WTC11 (cell line): Measurements from ENCODE around the gene BRICD5. TPM values are rescaled to one million over a fixed set of nuclear protein-coding genes. Genes with fewer than 3 reads are reported as not detected.

Experiments used
- ATAC-seq: fragments of 200-7000 bp; cut with Tn5 transposase; 2 replicates; pipeline ENCODE4 v1.10.0; 2021; ENCODE audit warnings: mild to moderate bottlenecking, moderate library complexity
- CTCF ChIA-PET: fragments of 300-600 bp; sonication (Branson Sonifier 250); formaldehyde crosslinking; loops from one replicate; lab custom pipeline; 2021; ENCODE audit warnings: antibody characterized with exemption; lab: Charles Lee
- POLR2A ChIA-PET: fragments of 350-600 bp; sonication (Branson Sonifier 250); formaldehyde crosslinking; loops from one replicate; lab custom pipeline; 2021; ENCODE audit warnings: antibody characterized with exemption; lab: Charles Lee
- DNase-seq: peaks from one replicate; pipeline ENCODE4 v3.0.0; 2021; ENCODE audit warnings: low spot score
- H3K27ac Mint-ChIP-seq: 2 replicates; pipeline ENCODE4 v1.8.0; 2021; ENCODE audit warnings: mixed read lengths
- H3K27me3 Mint-ChIP-seq: 2 replicates; pipeline ENCODE4 v1.8.0; 2021; ENCODE audit warnings: low read depth, mild to moderate bottlenecking, moderate library complexity, mixed read lengths
- H3K36me3 Mint-ChIP-seq: 2 replicates; pipeline ENCODE4 v1.8.0; 2021; ENCODE audit warnings: mixed read lengths
- H3K4me1 Mint-ChIP-seq: 2 replicates; pipeline ENCODE4 v1.8.0; 2022; ENCODE audit warnings: mixed read lengths
- H3K4me3 Mint-ChIP-seq: 2 replicates; pipeline ENCODE4 v1.8.0; 2021; ENCODE audit warnings: mild to moderate bottlenecking, moderate library complexity, mixed read lengths
- H3K9me3 Mint-ChIP-seq: 2 replicates; pipeline ENCODE4 v1.8.0; 2021; ENCODE audit warnings: mixed read lengths
- AR ChIP-seq: fragments of 250-450 bp; sonication (Bioruptor Pico); IDR thresholded peaks from 2 replicates; pipeline ENCODE4 v1.9.0; 2021; ENCODE audit warnings: mild to moderate bottlenecking
- CBFB ChIP-seq: sonication (generic); formaldehyde crosslinking; IDR thresholded peaks from 2 replicates; pipeline ENCODE4 v1.8.1; 2022; ENCODE audit warnings: mild to moderate bottlenecking, low read depth, missing genetic modification reagents
- E2F5 ChIP-seq: sonication (generic); formaldehyde crosslinking; IDR thresholded peaks from 2 replicates; pipeline ENCODE4 v1.8.1; 2022; ENCODE audit warnings: mild to moderate bottlenecking, moderate library complexity, missing genetic modification reagents
- GABPB1 ChIP-seq: sonication (generic); formaldehyde crosslinking; IDR thresholded peaks from 2 replicates; pipeline ENCODE4 v1.8.1; 2023; ENCODE audit warnings: mild to moderate bottlenecking, missing genetic modification reagents
- KAT7 ChIP-seq: sonication (generic); formaldehyde crosslinking; IDR thresholded peaks from 2 replicates; pipeline ENCODE4 v1.8.1; 2023; ENCODE audit warnings: missing genetic modification reagents, mild to moderate bottlenecking, borderline replicate concordance
- MAX ChIP-seq: sonication (generic); formaldehyde crosslinking; IDR thresholded peaks from 2 replicates; pipeline ENCODE4 v1.8.0; 2022; ENCODE audit warnings: mild to moderate bottlenecking, missing genetic modification reagents
- NFE2L1 ChIP-seq: sonication (generic); formaldehyde crosslinking; IDR thresholded peaks from 2 replicates; pipeline ENCODE4 v1.8.1; 2023; ENCODE audit warnings: missing genetic modification reagents
- NFYB ChIP-seq: sonication (generic); formaldehyde crosslinking; conservative IDR thresholded peaks from 2 replicates; pipeline ENCODE4 v1.8.0; 2022; ENCODE audit warnings: low read depth, missing genetic modification reagents
- RORB ChIP-seq: fragments of 250-450 bp; sonication (Bioruptor Pico); IDR thresholded peaks from 2 replicates; pipeline ENCODE4 v1.9.0; 2021; ENCODE audit warnings: mild to moderate bottlenecking
- ZNF281 ChIP-seq: sonication (generic); formaldehyde crosslinking; IDR thresholded peaks from 2 replicates; pipeline ENCODE4 v1.8.0; 2023; ENCODE audit warnings: mild to moderate bottlenecking, missing genetic modification reagents
- ZNF396 ChIP-seq: fragments of 250-450 bp; sonication (Bioruptor Pico); IDR thresholded peaks from 2 replicates; pipeline ENCODE4 v1.8.0; 2021; ENCODE audit warnings: mild to moderate bottlenecking, moderate library complexity, borderline replicate concordance
- total RNA-seq: library from RNA; stranded (reverse); gene quantifications from 3 replicates; pipeline ENCODE4 v1.2.3, GENCODE V29; 2021

Gene BRICD5
- total RNA-seq, 1 experiment from 2014 or later, result 13.6 TPM

- ChIA-PET CTCF (interaction anchor here (0.8 to 1.3 kb wide), 2 partner anchors 20 to 34 kb away, joined by 3 to 5 read pairs; no protein-coding TSS in a partner anchor), POLR2A (no interaction called here)
- ATAC-seq (peak; percentile 21), DNase-seq (no peak)
- peaks cover 26% of the 10 kb centered on the region for H3K4me1 Mint-ChIP-seq
- TF ChIP-seq NFE2L1 (no peak), RORB (no peak), KAT7 (CRISPR knock-in tag) (no peak), CBFB (no peak), MAX (no peak), GABPB1 (CRISPR knock-in tag) (no peak), AR (CRISPR knock-in tag) (no peak), NFYB (CRISPR knock-in tag) (no peak), ZNF281 (CRISPR knock-in tag) (no peak), E2F5 (CRISPR knock-in tag) (no peak), ZNF396 (no peak)
- H3K27me3 Mint-ChIP-seq, result no peaks in the 10 kb centered on the region
- no peak overlapping the region for H3K4me3 Mint-ChIP-seq
- peaks cover 10% of the 10 kb centered on the region for H3K36me3 Mint-ChIP-seq
- no peaks in the 10 kb centered on the region for H3K9me3 Mint-ChIP-seq
- H3K27ac Mint-ChIP-seq, result no peak overlapping the region; the same call in 1 of the 2 replicates
These were observed 49.6 kb downstream of the BRICD5 start for GRCh38 chr16:2160915-2161551.

Other genes with a start within 250 kb of the BRICD5 start
- 4,395 to 4,767 TPM (median 4,632 TPM) in 3 replicates for gene RPS2, start 246.0 kb downstream of the BRICD5 start, total RNA-seq
- gene RNF151, start 244.0 kb downstream of the BRICD5 start, total RNA-seq, result 0.31 TPM in 1 of 3 replicates, not detected in the others
- gene TBL3, start 238.8 kb downstream of the BRICD5 start, total RNA-seq, result 67.6 to 73.4 TPM (median 71.3 TPM) in 3 replicates
- gene NOXO1, start 229.4 kb downstream of the BRICD5 start, total RNA-seq, result 5.7 to 7.7 TPM (median 6.9 TPM) in 3 replicates
- 56.0 to 58.5 TPM (median 57.0 TPM) in 3 replicates for gene GFER, start 226.7 kb downstream of the BRICD5 start, total RNA-seq
- gene SYNGR3, start 220.9 kb downstream of the BRICD5 start, total RNA-seq, result 41.5 to 53.5 TPM (median 51.2 TPM) in 3 replicates
- gene ZNF598, start 201.0 kb downstream of the BRICD5 start, total RNA-seq, result 53.9 to 66.4 TPM (median 55.5 TPM) in 3 replicates
- 15.2 to 28.6 TPM (median 22.0 TPM) in 3 replicates for gene NPW, start 191.1 kb downstream of the BRICD5 start, total RNA-seq
- gene NHERF2, start 184.0 kb downstream of the BRICD5 start, total RNA-seq, result 23.3 to 31.1 TPM (median 28.0 TPM) in 3 replicates
- 90.5 to 93.4 TPM (median 93.3 TPM) in 3 replicates for gene NTHL1, start 163.0 kb downstream of the BRICD5 start, total RNA-seq
- 103 to 134 TPM (median 117 TPM) in 3 replicates for gene TSC2, start 162.9 kb downstream of the BRICD5 start, total RNA-seq
- gene PKD1, start 75.0 kb downstream of the BRICD5 start, total RNA-seq, result 96.8 to 102 TPM (median 98.9 TPM) in 3 replicates
- gene RAB26, start 62.2 kb downstream of the BRICD5 start, total RNA-seq, result 6.2 to 7.3 TPM (median 6.9 TPM) in 3 replicates
- 148 to 159 TPM (median 152 TPM) in 3 replicates for gene TRAF7, start 55.1 kb downstream of the BRICD5 start, total RNA-seq
- gene CASKIN1, start 14.3 kb downstream of the BRICD5 start, total RNA-seq, result 9.4 to 15.7 TPM (median 11.3 TPM) in 3 replicates
- gene MLST8, start 5.4 kb downstream of the BRICD5 start, total RNA-seq, result 71.6 to 76.1 TPM (median 75.9 TPM) in 3 replicates
- 38.4 to 40.1 TPM (median 39.5 TPM) in 3 replicates for gene PGP, start 4.0 kb upstream of the BRICD5 start, total RNA-seq
- 27.2 to 34.4 TPM (median 27.8 TPM) in 3 replicates for gene E4F1, start 12.7 kb upstream of the BRICD5 start, total RNA-seq
- gene DNASE1L2, start 25.6 kb upstream of the BRICD5 start, total RNA-seq, result 0.66 to 1.1 TPM (median 1.0 TPM) in 3 replicates
- 100 to 110 TPM (median 106 TPM) in 3 replicates for gene ECI1, start 40.7 kb upstream of the BRICD5 start, total RNA-seq
- gene RNPS1, start 57.3 kb upstream of the BRICD5 start, total RNA-seq, result 331 to 333 TPM (median 333 TPM) in 3 replicates
- gene ABCA3, start 129.9 kb upstream of the BRICD5 start, total RNA-seq, result 12.1 to 16.8 TPM (median 15.9 TPM) in 3 replicates
- 53.5 to 65.7 TPM (median 54.7 TPM) in 3 replicates for gene CCNF, start 218.6 kb upstream of the BRICD5 start, total RNA-seq
- 51.7 to 61.6 TPM (median 51.9 TPM) in 3 replicates for gene TEDC2, start 249.2 kb upstream of the BRICD5 start, total RNA-seq